8988T (cell line): ENCODE results near the gene GMPPB.
"Not testable (repeated sequence)": the region's sequence is repeated elsewhere in the genome, so short reads cannot be mapped to it uniquely, and the experiment has no call there.

Experiments
- DNase-seq: peaks from one replicate; pipeline ENCODE4 v3.0.0; 2011

The GMPPB gene

DNA sequence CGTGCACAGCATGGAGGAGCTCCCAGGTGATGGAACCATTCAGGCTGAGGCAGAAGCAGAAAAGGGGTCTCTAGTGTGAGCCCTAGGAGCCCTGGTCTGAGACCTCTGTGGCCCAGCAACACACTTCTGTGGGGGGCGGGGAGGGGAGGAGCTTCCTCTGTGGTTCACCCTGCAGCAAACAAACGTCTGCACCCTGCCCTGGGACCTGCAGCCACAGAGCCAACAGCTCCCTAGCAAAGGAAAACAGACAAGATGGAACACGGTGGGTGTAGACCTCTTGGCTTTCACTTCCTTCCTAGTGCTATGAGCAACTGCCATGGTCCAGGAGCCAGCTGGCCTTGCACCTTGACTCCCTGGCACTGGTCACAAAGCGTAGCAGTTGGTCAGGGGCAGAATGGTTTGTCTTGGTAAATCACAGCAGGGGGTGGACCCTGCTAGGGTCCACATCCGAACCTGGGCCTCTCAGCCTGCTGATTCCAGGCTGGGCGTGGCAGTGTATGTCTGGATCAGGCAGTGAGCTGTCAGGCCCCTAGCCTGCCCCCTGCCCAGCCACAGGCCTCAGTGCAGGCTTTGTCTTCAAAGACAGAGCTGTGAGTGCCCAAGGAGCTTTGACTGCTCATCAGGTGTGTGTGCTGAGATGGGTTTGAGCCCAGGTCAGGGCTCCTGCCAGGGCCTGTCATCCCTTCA lies 11.0 kb downstream of the GMPPB start:
- no peak for DNase-seq

GRCh38 chr3:49712166-49712565 lies 11.6 kb downstream of the GMPPB start:
- DNase-seq, result no peak

DNA sequence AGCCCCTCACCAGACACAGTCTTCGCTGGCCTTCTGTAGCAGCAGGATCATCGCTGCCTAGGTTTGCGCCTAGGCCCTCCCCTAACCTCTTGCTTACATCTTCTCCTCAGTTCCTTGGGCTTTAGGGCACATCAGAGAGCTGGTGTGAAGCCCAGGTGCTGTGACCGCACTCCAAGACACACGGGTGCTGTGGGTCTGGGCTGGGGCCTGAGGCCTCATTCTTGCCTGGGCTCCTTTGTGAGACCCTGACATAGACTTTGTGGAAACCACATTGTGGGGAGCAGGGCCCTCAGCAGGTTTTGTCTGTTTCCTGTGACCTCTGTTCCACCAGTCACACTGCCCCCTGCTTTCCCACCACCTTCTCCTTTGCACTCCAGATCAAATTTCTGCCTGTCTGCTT lies 12.3 kb downstream of the GMPPB start:
- no peak for DNase-seq

GRCh38 chr3:49709852-49710251 lies 13.9 kb downstream of the GMPPB start:
- no peak for DNase-seq

DNA sequence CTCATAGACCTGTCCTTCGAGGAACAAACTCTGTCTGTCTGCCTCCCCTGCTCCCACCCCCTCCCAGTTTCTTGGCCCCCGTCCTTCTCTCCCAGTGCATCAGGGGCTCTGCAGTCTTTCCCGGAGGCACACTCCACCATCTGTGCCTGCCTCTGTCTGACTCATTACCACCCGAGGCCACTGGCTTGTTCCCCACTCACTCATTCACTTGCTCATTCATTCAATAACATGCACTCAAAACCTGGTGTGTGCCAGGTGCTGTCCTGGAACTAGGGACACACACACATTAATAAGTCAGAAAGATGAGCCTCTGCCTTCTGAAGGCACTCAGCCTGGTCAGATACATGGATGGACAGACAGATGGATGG lies 16.7 kb downstream of the GMPPB start:
- DNase-seq, result no peak

DNA sequence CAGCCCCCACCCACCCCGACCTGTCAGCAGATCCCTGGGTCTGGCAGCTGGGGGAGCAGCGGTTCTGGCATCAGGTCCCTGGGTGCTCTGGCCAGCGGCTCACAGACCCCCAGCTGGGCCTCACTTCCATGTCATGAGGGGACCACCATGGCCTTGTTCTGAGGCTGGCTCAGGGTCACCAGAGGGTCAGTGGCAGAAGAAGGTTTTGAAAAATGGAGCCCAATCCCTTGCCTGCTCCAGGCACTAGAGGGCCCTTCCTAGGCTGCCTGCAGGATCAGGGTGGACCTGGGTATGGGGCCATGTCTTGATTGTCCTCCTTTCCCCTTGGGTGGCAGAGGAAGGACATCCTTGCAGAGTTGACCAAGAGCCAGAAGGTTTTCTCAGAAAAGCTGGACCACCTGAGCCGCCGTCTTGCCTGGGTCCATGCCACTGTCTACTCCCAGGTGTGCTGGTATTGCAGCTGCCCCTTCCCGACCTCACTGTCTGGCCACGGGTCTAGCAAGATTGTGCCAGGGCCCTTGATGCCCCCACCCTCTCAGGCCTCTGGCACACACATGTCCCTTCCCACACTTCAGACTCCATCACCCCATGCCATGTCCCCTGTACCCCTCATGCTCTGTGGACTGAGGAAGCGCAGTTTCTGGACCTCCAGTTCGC lies 17.2 kb downstream of the GMPPB start:
- DNase-seq, result no peak

DNA sequence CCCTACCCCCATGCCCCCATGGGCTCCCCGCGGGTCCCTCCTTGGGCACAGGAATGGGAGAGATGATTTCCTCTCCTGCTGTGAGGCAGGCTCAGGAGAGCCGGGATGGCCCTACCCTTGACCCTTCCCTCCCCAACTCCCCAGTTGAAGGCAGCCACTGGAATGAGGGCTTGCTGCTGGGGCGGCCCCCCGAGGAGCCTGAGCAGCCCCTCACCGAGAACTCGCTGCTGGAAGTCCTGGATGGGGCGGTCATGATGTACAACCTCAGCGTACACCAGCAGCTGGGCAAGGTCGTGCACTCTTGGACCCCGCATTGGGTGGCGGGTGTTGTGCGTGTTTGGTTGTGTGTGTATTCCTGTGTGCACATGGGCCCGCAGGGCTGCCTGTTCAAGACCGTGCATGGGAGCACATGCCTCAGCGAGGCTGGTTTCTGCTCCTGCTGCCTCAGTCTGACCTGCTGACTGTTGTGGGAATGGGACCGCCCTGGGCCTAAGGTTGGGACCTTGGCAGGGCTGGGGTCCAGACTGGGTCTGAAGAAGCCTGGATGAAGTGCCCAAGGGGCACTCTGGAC lies 18.3 kb downstream of the GMPPB start:
- no peak for DNase-seq

DNA sequence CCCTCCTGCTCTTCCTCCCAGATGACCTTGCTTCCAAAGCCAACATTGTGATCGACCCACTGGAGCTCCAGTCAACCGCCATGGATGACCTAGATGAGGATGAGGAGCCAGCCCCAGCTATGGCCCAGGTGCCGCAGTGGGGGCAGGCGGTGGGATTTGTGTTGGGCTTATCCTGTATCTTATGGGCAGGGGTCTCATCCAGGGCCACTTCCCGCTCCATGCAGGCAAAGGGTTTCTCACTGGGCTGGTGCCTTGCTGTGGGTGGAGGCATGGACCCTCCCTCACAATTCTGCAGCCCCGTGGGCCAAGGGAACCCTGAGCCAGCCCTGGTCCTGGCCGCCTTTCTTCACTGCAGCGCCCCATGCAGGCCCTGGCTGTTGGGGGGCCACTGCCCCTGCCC lies 19.1 kb downstream of the GMPPB start:
- no peak for DNase-seq

GRCh38 chr3:49703956-49704355 lies 19.8 kb downstream of the GMPPB start:
- DNase-seq, result no peak

- peak; percentile 89 for DNase-seq
Observed at GRCh38 chr3:49703443-49703927, 20.3 kb downstream of the GMPPB start.

DNA sequence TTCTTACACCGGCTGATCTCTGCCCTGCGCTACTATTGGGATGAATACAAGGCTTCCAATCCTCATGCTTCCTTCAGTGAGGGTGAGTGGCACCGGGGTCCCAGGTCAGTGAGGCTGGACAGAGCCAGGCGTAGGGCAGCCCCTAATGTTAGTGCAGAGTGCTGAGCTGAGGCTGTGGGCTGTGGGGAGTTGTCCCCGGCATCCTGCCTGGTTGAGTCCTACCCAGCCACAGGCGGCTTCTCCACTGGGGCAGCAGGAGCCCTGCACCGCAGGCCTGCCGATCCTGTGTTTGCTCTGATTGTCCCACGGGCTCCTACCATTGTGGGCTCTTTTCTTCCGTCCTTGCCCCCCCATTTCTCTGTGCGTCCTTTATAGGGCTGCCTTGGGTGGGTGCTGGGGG lies 21.1 kb downstream of the GMPPB start:
- no peak for DNase-seq

DNA sequence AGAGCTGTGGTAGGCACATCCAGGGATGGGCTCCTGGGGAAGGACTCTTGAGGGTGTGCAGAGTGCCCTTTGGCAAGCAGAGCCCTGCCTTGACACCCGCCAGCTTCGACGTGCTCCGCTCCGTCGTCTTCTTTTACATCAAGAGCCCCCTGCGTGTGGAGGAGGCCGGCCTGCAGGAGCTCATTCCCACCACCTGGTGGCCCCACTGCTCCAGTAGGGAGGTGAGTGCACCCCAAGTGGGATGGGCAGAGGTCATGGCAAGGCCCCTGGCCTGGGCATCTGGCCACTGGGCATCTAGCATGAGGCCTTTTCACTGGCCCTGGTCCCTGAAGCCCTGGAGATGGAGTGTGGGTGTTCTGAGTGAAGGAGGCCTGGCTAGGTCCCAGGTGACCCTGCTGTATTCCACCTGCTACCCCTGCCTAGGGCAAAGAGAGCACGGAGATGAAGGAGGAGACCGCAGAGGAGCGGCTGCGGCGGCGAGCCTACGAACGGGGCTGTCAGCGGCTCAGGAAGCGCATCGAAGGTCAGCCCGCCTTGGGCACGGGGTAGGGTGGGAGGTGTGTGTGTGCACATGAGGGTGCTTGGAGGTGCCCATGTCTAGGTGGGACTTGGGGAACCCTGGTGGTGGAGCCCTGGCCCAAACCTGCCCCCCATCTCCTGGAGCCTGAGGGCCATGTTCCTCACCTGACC lies 22.2 kb downstream of the GMPPB start:
- DNase-seq, result no peak

GRCh38 chr3:49700453-49701128 lies 23.2 kb downstream of the GMPPB start:
- DNase-seq, result no peak

DNA sequence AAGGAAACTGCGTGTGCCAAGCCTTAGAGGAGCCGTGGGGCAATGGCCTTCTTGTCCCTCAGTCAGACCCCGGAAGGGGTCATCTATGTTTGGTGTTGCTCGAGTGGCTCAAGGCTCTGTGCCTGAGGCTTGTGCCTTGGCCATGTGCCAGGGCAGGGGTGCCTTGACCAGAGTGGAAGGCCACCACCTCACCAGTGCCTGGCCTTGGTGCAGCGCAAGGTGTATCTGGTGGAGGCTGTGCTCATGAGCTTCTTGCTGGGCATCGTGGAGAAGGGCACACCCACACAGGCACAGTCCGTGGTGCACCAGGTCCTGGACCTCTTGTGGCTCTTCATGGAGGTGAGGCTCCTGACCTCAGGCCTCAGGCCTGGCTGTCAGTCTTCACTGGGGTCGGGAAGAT lies 23.7 kb downstream of the GMPPB start:
- no peak for DNase-seq

- no peak for DNase-seq
Observed at GRCh38 chr3:49699281-49699979, 24.3 kb downstream of the GMPPB start.

DNA sequence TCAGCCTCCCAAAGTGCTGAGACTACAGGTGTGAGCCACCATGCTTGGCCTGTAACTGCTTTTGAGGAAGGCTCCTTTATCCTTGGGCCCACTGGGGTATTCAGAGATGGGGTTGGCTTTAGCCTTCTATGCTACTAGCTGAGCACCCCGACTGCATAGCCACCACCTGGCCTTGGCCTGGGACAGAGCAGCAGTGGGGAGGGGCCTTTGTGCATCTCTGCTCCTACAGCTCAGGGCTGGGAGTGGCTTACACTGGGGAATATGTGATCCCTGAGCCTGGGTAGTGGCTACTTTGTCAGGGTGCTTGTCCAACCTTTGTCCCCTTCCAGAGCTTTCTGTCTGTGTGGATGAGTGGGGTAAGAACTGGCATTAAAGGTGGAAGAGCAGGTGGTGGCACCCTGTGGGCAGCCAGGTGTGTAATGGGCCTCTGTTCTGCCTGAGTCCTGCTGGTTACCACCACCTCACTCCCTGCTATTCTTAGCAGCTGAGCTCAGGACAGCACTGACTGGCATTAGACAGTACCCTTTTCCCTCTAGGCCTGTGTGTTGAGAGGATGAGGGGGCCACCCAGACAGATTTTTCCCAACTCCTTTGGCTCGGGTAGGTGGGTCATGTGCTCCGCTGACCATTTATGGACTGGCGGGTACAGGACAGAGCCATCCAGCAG lies 28.3 kb downstream of the GMPPB start:
- DNase-seq, result not testable (repeated sequence)

DNA sequence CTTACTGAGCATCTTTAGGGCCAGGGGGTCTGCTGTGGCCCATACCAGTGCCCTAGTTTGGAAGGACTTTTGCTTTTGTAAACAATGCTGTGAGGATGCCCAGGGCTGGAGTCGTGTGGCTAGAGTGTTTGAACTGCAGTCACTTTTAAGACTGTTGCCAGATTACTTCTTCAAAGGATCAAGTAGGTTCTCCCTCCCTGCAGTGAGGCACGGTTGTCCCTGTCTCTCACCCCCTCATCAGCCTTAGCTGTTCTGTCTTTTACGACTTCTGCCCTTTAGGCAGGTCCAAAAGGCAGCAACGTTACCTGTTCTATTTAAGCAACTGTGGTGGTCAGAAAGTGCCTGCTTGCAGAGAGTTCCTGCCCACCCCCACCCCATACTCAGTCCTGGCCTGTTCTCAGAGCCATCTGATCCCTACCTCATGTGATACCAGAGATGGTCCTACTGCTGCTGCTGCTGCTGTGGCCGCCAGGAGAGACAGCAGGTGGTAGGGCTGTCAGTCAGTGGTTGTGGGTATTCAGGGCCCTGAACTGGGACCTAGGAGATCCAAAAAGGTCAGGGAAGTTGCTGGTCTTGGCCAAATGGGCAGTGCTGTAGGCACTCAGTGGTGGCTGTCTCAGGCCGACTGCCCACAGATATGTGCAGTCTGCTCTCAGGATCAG lies 29.2 kb downstream of the GMPPB start:
- not testable (repeated sequence) for DNase-seq

GRCh38 chr3:49691481-49691880 lies 32.3 kb downstream of the GMPPB start:
- not testable (repeated sequence) for DNase-seq

- DNase-seq, result not testable (repeated sequence)
Observed at GRCh38 chr3:49690856-49691255, 32.9 kb downstream of the GMPPB start.

GRCh38 chr3:49689908-49690624 lies 33.7 kb downstream of the GMPPB start:
- not testable (repeated sequence) for DNase-seq
